ENCODE results near the gene SLC15A3.

GRCh38 chr11:60919320-60919719 is 32.7 kb downstream of the SLC15A3 start:
- TF ChIP-seq, protein P1, sequence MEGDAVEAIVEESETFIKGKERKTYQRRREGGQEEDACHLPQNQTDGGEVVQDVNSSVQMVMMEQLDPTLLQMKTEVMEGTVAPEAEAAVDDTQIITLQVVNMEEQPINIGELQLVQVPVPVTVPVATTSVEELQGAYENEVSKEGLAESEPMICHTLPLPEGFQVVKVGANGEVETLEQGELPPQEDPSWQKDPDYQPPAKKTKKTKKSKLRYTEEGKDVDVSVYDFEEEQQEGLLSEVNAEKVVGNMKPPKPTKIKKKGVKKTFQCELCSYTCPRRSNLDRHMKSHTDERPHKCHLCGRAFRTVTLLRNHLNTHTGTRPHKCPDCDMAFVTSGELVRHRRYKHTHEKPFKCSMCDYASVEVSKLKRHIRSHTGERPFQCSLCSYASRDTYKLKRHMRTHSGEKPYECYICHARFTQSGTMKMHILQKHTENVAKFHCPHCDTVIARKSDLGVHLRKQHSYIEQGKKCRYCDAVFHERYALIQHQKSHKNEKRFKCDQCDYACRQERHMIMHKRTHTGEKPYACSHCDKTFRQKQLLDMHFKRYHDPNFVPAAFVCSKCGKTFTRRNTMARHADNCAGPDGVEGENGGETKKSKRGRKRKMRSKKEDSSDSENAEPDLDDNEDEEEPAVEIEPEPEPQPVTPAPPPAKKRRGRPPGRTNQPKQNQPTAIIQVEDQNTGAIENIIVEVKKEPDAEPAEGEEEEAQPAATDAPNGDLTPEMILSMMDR (conservative IDR thresholded peaks at IDR 0.05 in 1 of 2, IDR thresholded peaks at IDR 0.05 in 1 of 2; ENCODE audit: low read depth in 1 of 2, low read length in 2 of 2), result no peak
- TF ChIP-seq EZH2 (IDR thresholded peaks at IDR 0.05; ENCODE audit: low read length, missing control alignments), result no peak
